ENCODE measurements around the gene C3orf20.
"Not testable (repeated sequence)": the region's sequence is repeated elsewhere in the genome, so short reads cannot be mapped to it uniquely, and the experiment has no call there.

C3orf20 gene

GRCh38 chr3:14700891-14701290 lies 25.9 kb downstream of the C3orf20 start:
- no peak for DNase-seq (ENCODE audit: low read depth in 2 of 2)

GRCh38 chr3:14701676-14702075 lies 26.7 kb downstream of the C3orf20 start:
- DNase-seq (ENCODE audit: low read depth in 2 of 2) = no peak

GRCh38 chr3:14703128-14703750 lies 28.3 kb downstream of the C3orf20 start:
- no peak for DNase-seq (ENCODE audit: low read depth in 2 of 2)

GRCh38 chr3:14703791-14704190 lies 28.9 kb downstream of the C3orf20 start:
- no peak for DNase-seq (ENCODE audit: low read depth in 2 of 2)

GRCh38 chr3:14706096-14706495 lies 31.2 kb downstream of the C3orf20 start:
- DNase-seq (ENCODE audit: low read depth in 2 of 2) = no peak

GRCh38 chr3:14716591-14716990 lies 41.6 kb downstream of the C3orf20 start:
- DNase-seq (ENCODE audit: low read depth in 2 of 2) = no peak

GRCh38 chr3:14717307-14717706 lies 42.4 kb downstream of the C3orf20 start:
- DNase-seq (ENCODE audit: low read depth in 2 of 2) = no peak

GRCh38 chr3:14718539-14718938 lies 43.6 kb downstream of the C3orf20 start:
- DNase-seq (ENCODE audit: low read depth in 2 of 2) = no peak

- DNase-seq (ENCODE audit: low read depth in 2 of 2) = no peak
These were observed 44.1 kb downstream of the C3orf20 start for GRCh38 chr3:14719006-14719405.

- no peak for DNase-seq (ENCODE audit: low read depth in 2 of 2)
These were observed 46.4 kb downstream of the C3orf20 start for GRCh38 chr3:14721126-14721864.

- no peak for DNase-seq (ENCODE audit: low read depth in 2 of 2)
These were observed 50.1 kb downstream of the C3orf20 start for GRCh38 chr3:14725013-14725412.

- DNase-seq (ENCODE audit: low read depth in 2 of 2) = no peak
These were observed 50.9 kb downstream of the C3orf20 start for GRCh38 chr3:14725564-14726440.

GRCh38 chr3:14726441-14726780 lies 51.5 kb downstream of the C3orf20 start:
- DNase-seq (ENCODE audit: low read depth in 2 of 2) = no peak

GRCh38 chr3:14728113-14728512 lies 53.2 kb downstream of the C3orf20 start:
- DNase-seq (ENCODE audit: low read depth in 2 of 2) = no peak

- no peak for DNase-seq (ENCODE audit: low read depth in 2 of 2)
These were observed 55.9 kb downstream of the C3orf20 start for GRCh38 chr3:14730703-14731382.

- DNase-seq (ENCODE audit: low read depth in 2 of 2) = no peak
These were observed 66.0 kb downstream of the C3orf20 start for GRCh38 chr3:14740983-14741382.

- no peak for DNase-seq (ENCODE audit: low read depth in 2 of 2)
These were observed 66.6 kb downstream of the C3orf20 start for GRCh38 chr3:14741510-14741909.

GRCh38 chr3:14744556-14744955 lies 69.6 kb downstream of the C3orf20 start:
- no peak for DNase-seq (ENCODE audit: low read depth in 2 of 2)

- DNase-seq (ENCODE audit: low read depth in 2 of 2) = no peak
These were observed 75.7 kb downstream of the C3orf20 start for GRCh38 chr3:14750650-14751049.

GRCh38 chr3:14752979-14753378 lies 78.0 kb downstream of the C3orf20 start:
- not testable (repeated sequence) for DNase-seq (ENCODE audit: low read depth in 2 of 2)

- DNase-seq (ENCODE audit: low read depth in 2 of 2) = no peak
These were observed 82.3 kb downstream of the C3orf20 start for GRCh38 chr3:14757153-14757700.

- DNase-seq (ENCODE audit: low read depth in 2 of 2) = no peak
These were observed 83.4 kb downstream of the C3orf20 start for GRCh38 chr3:14758297-14758696.

Data from stimulated activated CD8-positive, alpha-beta memory T cell treated with anti-CD3 and anti-CD28 coated beads, Interleukin-7, amount 100 ng/mL, for 4 hours (primary cell).